ENCODE data around the gene HOXD3.

Gene HOXD3

DNA sequence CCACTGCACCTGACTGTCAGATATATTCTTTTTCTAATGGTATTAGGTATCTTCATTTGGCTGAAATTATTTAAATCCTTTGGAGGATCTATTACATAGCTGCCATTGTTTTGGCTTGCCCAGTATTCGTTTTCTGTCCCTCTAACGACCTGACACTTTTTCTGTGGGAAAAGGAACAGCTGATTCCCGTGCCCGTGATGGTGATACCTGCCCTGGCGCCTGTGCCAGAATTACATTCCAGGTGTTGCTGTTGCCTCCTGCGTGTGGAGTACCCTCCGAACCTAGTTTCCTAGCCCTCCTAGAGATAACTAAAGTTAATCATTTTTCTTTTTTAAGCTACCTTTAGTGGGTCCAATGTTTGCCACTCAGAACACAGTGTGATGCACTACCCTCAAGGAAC lies 45.4 kb downstream of the HOXD3 start:
- Mint-ChIP-seq H3K27ac (no peak overlapping the region), H3K9me3 (ENCODE audit: low read depth) (no peaks in the 10 kb centered on the region), H3K4me3 (no peak overlapping the region), H3K36me3 (no peaks in the 10 kb centered on the region), H3K4me1 (ENCODE audit: low read depth) (no peaks in the 10 kb centered on the region), H3K27me3 (peaks cover 17% of the 10 kb centered on the region)

DNA sequence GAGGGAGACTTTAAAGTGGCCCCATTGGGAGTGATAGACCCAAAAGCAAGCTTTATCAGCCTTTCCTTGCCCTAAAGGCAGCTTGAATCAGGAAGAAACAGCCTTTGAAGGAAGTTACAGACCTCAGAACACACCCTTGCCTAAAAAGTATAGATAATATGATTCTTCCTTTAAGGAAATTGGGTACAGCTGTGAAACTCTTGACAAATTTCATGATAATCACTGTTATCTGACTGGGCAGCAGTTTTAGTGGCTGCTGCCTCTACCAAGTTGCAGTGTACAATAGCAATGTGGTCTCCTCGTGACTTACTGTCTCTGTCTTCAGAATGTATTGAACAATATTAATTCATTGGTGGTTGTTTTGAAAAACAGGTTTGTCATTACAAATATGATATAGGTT lies 48.0 kb downstream of the HOXD3 start:
- Mint-ChIP-seq H3K27me3 (peaks cover 12% of the 10 kb centered on the region), H3K4me3 (no peak overlapping the region), H3K4me1 (ENCODE audit: low read depth) (no peaks in the 10 kb centered on the region), H3K36me3 (no peaks in the 10 kb centered on the region), H3K27ac (no peak overlapping the region), H3K9me3 (ENCODE audit: low read depth) (no peaks in the 10 kb centered on the region)

DNA sequence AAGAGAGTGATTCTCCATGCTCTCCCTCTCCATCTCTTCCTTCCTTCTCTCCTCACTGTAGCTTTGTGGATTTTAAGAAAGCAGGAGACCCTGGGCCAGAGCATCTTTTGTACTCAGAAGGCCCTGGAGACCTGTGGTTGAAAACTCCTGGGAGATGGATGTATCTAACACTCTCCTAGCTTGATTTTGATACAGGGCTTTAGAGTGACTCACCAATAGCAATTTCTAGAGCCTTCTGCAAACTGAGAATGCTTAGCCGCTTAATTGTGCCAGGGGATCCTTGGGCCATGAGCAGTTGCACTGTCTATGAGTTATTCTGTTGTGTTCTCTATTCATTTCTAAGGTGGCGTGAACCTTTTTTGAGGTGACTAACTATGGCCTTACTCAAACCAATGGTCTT lies 49.0 kb downstream of the HOXD3 start:
- Mint-ChIP-seq H3K36me3 (no peaks in the 10 kb centered on the region), H3K27ac (no peak overlapping the region), H3K4me3 (no peak overlapping the region), H3K4me1 (ENCODE audit: low read depth) (no peaks in the 10 kb centered on the region), H3K27me3 (peaks cover 12% of the 10 kb centered on the region), H3K9me3 (ENCODE audit: low read depth) (no peaks in the 10 kb centered on the region)

DNA sequence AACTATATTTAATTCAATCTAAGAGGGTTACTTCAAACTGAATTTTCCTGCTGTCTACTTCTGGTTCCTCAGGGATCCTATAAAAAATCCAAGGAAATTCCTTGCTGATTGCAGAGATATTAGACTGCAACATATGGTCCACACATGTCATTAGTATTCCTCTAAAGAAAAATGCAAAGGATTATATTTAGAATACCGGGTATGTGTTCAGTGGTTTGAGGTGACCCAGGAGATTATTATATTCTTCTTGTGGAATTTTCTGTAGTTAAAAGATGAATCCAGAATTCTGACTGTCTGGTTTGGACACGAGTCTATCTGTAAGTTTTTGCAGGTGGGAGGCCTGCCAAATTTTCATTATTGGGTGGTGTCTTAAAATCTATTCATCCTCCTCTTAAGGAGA lies 49.6 kb downstream of the HOXD3 start:
- no peaks in the 10 kb centered on the region for H3K4me1 Mint-ChIP-seq (ENCODE audit: low read depth)
- no peaks in the 10 kb centered on the region for H3K36me3 Mint-ChIP-seq

DNA sequence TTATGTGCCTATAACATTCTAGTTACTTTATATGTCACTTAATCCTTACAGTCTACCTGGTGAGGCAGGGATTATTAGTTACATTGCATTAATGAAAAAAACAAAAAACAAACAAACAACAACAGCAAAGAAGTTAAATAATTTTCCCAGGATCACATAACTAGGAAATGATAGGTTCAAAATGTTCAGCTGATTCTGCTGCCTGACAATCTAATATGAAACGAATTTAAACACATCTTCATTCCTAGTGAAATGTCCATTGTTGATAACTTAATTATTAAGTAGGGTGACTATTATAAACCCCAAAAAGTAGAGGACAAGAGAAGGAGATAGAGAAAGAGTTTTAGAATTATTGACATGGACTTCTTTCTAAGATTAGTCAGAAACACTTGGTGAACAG lies 54.0 kb downstream of the HOXD3 start:
- Mint-ChIP-seq H3K27me3 (peaks cover 7% of the 10 kb centered on the region), H3K36me3 (no peaks in the 10 kb centered on the region), H3K27ac (no peak overlapping the region), H3K4me3 (no peak overlapping the region), H3K9me3 (ENCODE audit: low read depth) (no peaks in the 10 kb centered on the region), H3K4me1 (ENCODE audit: low read depth) (no peaks in the 10 kb centered on the region)

More for the DNA sequence above, 49.6 kb downstream of the HOXD3 start:
- peaks cover 13% of the 10 kb centered on the region for H3K27me3 Mint-ChIP-seq
- no peak overlapping the region for H3K4me3 Mint-ChIP-seq
- H3K27ac Mint-ChIP-seq: no peak overlapping the region
- no peaks in the 10 kb centered on the region for H3K9me3 Mint-ChIP-seq (ENCODE audit: low read depth)

DNA sequence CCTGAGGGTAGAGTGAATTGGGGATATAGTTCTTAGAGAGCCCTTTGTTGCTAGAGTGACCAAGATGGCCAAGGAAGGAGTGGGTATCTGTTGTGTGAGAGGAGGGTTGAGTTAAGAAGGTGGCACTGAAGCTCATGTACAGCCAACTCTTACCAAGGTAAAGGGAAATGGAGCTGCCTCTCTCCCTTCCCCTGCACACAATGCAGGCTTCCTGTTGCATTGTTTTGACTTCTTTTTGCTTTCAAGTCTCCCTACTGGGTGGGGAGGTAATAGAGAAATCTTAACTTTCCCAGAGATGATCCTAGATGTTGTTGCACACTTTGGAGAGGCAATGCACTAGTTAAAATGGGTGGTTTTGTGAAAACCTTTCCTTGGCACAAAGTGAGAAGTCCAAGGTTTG lies 55.2 kb downstream of the HOXD3 start:
- H3K4me3 Mint-ChIP-seq: no peak overlapping the region
- H3K27ac Mint-ChIP-seq: no peak overlapping the region
- no peaks in the 10 kb centered on the region for H3K36me3 Mint-ChIP-seq
- no peaks in the 10 kb centered on the region for H3K4me1 Mint-ChIP-seq (ENCODE audit: low read depth)
- peaks cover 7% of the 10 kb centered on the region for H3K27me3 Mint-ChIP-seq
- H3K9me3 Mint-ChIP-seq (ENCODE audit: low read depth): no peaks in the 10 kb centered on the region

DNA sequence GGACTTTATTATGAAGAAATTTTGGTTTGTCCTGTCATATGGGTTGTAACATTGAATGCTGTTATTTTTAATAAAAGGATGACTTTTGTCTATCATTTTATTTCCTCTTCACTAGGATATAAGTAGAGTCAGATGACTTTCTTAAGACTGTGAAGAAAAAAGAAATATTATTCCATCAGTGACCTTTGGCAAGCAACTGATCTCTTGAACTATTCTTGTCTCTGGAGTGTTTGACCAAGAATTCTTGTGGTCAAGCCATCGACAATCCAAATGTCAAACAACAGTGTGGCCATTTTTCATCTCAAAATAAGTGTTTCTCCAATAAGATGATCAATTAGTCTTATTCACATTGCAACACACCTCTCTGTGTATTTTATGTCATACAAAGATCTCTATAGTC lies 56.3 kb downstream of the HOXD3 start:
- no peak overlapping the region for H3K4me3 Mint-ChIP-seq
- H3K4me1 Mint-ChIP-seq (ENCODE audit: low read depth): no peaks in the 10 kb centered on the region
- no peaks in the 10 kb centered on the region for H3K36me3 Mint-ChIP-seq
- H3K27ac Mint-ChIP-seq: no peak overlapping the region
- no peaks in the 10 kb centered on the region for H3K9me3 Mint-ChIP-seq (ENCODE audit: low read depth)
- peaks cover 7% of the 10 kb centered on the region for H3K27me3 Mint-ChIP-seq
